HG02885 (cell line): Measurements from ENCODE around the gene APIP.
"Not testable (repeated sequence)": the region's sequence is repeated elsewhere in the genome, so short reads cannot be mapped to it uniquely, and the experiment has no call there.

Experiments
- ATAC-seq: cut with Tn5 transposase; IDR thresholded peaks from one replicate; pipeline ENCODE4 v1.9.1; 2021; ENCODE audit warnings: mild to moderate bottlenecking; ENCODE audit not compliant: unreplicated experiment, poor library complexity

APIP gene

GRCh38 chr11:34926831-34927132 is 10.6 kb upstream of the APIP start:
- no peak for ATAC-seq

GRCh38 chr11:34926101-34926830 is 10.1 kb upstream of the APIP start:
- ATAC-seq, result no peak

DNA sequence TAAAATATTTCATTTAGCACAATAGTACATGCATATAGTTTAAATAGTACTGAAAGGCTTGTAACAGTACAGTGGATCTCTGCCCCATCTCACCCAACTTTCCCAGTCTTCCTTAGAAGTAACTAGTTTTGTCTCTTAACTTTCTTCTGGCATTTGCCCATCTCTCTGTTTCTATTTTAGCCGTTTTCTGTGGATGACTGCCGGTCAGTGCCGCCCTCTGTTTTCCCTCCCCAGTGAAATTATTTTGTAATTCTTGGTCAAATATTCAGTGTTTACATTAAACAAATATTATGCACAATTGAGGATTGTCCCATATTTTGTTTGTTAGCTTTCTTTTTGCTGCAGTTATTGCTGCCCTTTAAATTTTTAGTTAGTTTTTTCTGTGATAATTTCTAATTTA is 8.5 kb upstream of the APIP start:
- ATAC-seq, result no peak

DNA sequence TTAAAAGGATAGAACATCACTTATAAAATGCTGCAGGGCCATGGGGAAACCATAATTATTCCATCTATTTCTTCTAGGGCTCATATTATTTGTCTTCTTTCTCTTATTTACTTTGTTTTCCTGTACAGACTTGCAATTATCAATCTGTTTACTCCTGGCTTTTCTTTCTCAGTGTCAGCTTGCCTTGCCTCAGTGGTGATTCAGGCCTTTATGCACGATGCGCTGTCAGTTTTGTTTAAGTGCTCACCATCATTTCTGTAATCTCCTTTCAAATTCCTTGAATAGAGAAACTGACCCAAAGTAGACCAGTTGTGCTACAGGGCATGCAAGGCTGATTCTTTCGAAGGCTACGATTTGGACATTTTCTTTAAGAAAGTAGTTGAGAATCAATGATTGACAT is 5.0 kb upstream of the APIP start:
- ATAC-seq, result no peak

DNA sequence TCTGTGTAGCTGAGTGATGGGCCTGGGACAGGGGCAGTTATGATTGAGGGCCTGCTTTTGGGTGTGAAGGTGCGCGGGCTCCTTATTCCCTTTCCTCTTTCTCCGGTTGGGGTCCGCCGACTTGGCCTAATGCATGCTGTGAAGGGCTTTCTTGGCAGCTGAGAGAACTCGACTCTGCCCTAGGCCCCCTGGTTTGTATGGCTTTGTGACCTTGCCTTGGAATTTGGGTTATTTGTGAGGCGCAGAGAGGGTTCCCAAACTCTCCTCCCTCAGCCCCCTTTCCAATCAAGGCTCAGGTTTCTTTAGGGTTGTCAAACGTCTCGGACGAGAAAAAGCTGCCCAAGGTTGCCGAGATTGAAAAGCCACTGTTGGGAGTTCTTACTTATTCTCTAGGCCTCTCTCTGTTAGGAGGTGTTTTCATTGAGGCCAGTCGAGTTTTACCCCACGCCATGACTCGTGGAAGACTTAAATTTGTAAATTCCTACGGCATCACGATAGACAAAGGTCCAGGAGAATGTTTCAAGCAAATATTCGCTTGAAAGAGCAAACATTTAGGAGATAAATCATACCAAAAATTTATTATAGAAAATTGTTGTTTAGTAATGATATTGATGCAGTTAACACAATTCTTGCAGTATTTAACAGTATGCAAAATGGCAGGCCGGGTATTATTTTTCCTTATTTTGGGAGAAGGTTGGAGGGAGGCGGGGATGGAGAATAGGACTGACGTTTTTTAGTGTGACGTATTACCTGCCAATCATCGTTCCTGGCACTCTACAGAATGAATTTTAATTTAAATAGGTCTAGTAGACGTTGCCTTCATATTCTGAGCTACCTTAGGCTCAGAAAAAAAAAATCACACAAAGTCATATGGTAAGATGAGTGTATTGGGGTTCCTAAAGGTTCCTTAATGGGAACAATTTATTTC is 928 bp upstream of the APIP start:
- peak; percentile 29 for ATAC-seq

DNA sequence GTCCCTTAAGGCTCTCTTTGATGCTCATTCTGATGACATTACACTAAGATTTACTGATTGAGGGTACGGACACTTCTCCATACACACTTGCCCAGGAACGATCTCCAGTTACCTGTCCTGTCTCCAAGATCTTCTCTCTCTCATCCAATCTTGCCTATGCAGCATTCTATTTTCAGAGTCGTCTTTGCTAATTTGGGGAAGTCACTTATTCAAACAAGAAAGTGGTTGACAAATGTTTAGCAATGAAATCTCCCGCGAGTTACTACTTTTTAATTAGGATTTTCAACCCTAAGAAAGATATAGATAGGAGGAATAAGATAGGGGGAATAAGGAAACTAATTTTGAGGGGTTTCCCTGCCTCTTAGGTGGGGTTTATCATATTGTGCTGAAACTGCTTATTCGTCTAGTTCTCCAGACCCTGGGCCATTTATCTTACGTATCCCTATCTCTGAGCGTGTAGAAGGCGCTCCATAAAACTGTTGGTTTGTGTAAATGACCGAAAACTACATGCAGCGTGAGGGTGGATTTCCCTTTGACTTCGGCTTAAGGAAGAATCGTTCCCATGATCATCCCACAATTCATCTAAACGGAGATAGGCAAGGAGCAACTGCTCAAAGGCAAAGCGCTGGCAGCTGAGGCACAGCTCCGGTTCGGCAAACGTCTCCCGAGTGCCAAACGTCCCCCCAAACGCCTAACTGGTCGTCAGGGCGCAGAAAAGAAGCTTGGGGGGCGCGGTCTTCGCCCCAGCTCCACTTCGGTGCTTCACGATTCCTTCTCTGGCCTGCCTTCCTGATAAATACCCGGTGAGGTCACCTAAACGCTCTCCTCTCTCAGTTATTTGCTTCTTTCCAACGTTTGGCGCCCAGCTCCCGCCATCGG is 804 bp downstream of the APIP start:
- ATAC-seq, result peak; percentile 12

DNA sequence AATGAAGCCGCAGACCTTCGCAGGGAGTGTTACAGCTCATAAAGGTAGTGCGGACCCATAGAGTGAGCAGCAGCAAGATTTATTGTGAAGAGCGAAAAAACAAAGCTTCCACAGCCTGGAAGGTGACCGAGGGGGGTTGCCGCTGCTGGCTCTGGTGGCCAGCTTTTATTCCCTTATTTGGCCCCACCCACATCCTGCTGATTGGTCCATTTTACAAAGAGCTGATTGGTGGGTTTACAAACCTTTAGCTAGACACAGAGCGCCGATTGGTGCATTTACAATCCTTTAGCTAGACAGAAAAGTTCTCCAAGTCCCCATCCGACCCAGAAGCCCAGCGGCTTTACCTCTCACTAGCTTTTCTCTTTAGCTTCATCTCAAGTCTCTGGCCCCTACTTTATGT is 2.6 kb downstream of the APIP start:
- ATAC-seq, result not testable (repeated sequence)

DNA sequence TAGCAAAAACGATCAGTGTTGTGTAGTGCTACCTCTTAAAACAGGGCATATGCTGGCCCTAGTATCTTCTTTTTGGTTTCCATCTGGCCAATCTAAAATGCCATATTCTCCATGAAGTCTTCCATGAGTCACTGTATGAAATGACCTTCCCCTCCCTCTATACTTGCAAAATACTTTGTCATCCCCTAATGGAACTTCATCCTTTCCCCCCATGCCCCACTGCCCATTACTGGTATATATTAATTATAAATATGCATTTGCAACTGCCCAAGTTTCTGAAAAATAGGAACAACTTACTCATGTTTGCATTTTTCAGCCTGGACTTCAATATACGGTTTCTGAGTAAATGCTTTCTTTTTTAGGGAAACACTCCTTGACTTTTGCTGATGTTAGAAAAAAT is 4.5 kb downstream of the APIP start:
- no peak for ATAC-seq

GRCh38 chr11:34910817-34911216 is 5.4 kb downstream of the APIP start:
- ATAC-seq, result peak; percentile 65

GRCh38 chr11:34909955-34910354 is 6.2 kb downstream of the APIP start:
- no peak for ATAC-seq

DNA sequence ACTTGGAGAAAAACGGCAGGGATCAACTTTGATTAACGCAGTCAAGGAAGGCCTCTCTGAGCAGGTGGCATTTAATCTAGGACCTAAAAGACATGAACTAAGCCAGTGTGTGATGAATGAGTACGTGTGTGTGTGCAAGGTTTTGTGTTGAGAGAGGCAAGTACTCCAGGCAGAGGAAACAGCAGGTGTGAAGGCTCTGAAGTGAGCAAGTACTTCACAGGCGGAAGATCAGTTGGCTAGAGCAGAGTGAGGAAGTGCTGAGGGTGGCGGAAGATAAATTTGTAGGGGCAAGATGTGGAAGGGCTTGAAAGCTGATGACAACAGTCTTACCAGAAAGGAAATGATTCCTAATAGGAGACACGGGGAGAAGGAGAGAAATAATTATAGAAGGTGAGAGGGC is 6.8 kb downstream of the APIP start:
- ATAC-seq, result no peak

DNA sequence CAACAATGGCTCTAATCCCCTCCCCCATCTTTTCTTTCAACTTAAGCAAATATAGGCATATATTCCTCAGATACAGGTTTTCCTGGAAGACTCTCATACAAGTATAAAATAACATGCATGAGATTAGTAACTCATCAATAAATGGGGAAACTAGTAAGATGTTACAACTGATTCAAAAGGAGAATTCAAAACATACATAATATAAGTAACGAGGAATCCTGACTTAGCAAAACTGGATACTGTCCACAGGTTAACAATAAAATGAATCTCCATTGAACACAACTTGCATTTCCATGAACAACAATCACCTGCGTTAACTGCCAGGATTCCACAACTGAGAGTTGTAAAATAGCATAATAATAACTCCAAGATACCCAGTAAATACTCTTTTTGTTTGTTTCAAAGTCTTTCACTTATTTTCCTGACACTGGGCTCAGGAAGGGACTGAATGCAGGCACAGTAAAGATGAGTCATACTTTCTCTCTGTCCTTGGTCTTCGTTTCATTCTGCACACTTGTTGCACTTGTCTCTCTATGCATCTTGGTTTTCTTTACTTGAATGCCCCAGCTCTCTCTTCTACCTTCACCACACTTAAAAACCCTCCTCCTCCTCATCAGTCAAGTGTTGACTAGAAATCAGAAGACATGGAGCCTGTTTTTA is 8.1 kb downstream of the APIP start:
- ATAC-seq, result no peak

DNA sequence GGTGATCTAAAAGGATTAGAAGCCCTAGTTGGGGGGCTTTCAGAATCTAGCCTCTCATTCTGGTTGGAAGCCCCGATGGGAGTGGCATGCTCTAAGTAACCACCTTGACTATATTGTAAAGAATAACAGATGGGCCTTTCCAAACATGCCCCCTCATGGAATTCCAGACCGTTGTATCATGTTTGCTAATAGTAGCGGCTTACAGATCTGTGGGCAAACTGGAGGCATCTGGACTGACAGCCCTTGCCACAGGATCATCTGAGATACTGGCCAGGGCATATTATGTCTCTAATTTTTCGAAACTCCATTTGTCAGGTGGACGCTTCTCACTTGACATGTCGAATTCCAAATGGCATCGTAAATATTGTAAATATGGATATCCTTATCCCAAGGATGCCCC is 10.5 kb downstream of the APIP start:
- ATAC-seq, result no peak

- ATAC-seq, result no peak
Observed at GRCh38 chr11:34904421-34904955, 11.7 kb downstream of the APIP start.

DNA sequence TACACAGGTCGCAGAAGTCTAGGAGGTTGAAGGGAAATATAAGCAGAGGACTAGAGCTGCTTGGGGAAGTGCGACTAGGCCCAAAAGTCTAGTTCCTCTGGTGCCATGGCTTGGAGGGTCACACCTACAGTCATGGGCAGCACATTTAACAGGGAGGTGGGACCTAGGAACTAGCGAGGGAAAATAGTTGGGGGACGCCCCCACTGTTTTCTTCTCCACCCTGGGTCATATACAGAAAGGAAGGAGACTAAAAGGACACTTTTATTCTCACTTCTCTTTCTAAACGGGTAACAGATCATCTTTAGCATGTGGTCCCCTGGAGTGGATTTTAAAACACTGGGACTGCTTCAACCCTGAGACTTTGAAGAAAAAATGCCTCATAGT is 16.6 kb downstream of the APIP start:
- ATAC-seq, result no peak

DNA sequence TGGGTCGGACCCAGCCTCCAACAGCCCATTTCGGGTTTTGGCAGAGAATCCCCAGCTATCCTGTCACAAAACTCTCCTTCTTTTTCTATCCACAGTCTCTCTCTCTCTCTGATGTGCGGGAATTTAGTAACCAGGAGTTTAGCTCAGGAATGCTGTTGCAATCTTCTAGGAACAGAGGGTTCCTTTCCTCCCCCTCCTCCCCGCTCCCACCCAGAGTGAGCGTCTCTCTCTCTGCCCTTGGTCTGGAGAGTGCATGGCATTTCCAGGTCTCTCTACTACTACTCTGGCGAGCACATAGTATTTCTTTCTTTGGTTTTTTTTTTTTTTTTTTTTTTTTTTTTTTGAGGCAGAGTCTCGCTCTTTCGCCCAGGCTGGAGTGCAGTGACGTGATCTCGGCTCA is 17.7 kb downstream of the APIP start:
- ATAC-seq, result no peak

GRCh38 chr11:34897171-34897870 is 18.9 kb downstream of the APIP start:
- ATAC-seq, result no peak

DNA sequence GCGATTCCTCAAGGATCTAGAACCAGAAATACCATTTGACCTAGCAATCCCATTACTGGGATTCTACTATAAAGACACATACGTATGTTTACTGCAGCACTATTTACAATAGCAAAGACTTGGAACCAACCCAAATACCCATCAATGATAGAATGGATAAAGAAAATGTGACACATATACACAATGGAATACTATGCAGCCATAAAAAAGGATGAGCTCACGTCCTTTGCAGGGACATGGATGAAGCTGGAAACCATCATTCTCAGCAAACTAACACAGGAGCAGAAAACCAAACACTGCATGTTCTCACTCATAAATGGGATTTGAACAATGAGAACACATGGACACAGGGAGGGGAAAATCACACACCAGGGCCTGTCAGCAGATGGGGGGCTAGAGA is 20.0 kb downstream of the APIP start:
- ATAC-seq, result not testable (repeated sequence)

- no peak for ATAC-seq
Observed at GRCh38 chr11:34893416-34893815, 22.8 kb downstream of the APIP start.

- no peak for ATAC-seq
Observed at GRCh38 chr11:34891611-34892010, 24.6 kb downstream of the APIP start.
